HG02870 (cell line): Measurements from ENCODE around the gene TRIM6.
"Not testable (repeated sequence)": the region's sequence is repeated elsewhere in the genome, so short reads cannot be mapped to it uniquely, and the experiment has no call there.

Source experiments
- ATAC-seq: cut with Tn5 transposase; IDR thresholded peaks from one replicate; pipeline ENCODE4 v1.9.1; 2021; ENCODE audit warnings: mild to moderate bottlenecking, moderate library complexity; ENCODE audit not compliant: unreplicated experiment

Gene TRIM6

DNA sequence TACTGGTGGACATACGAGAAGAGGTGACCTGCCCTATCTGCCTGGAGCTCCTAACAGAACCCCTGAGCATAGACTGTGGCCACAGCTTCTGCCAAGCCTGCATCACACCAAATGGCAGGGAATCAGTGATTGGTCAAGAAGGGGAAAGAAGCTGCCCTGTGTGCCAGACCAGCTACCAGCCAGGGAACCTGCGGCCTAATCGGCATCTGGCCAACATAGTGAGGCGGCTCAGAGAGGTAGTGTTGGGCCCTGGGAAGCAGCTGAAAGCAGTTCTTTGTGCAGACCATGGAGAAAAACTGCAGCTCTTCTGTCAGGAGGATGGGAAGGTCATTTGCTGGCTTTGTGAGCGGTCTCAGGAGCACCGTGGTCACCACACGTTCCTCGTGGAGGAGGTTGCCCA, 6.9 kb downstream of the TRIM6 start:
- ATAC-seq = no peak

DNA sequence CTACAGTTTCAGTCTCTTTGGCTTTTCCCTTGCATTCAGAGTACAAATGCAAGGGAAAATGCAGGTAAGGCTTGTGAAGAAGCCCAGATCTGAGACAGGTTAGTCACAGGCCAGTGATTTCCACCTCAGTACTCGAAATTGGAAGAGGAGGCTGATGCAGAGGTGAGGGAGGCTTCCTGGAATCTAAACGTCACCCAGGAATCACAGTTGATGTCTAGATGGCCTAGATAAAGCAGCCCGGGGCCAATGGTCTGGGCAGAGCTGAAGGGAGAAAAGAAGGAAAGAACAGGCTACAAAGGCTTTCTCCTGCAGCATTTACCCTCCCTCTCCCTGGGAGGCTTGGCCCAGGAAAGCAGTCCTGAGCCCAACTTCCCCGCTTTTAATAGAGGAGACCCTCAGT, 8.5 kb downstream of the TRIM6 start:
- no peak for ATAC-seq

DNA sequence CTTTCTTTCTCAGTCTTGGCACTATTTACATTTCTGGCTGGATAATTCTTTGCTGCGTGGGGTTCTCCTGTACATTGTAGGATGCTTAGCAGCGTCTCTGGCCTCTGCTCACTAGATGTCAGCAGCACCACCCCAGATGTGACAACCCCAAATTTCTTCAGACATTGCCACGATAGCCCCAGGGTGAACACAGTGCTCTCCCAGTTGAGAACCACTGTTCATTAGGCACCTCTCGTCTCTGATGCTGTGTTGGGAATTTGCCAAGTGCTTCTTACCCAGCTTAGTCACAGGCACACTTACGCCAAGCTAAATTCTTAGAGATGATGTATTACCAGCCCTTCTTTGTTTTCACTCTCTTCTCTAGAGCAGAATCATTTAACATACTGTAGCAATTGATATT, 9.4 kb downstream of the TRIM6 start:
- ATAC-seq = no peak

DNA sequence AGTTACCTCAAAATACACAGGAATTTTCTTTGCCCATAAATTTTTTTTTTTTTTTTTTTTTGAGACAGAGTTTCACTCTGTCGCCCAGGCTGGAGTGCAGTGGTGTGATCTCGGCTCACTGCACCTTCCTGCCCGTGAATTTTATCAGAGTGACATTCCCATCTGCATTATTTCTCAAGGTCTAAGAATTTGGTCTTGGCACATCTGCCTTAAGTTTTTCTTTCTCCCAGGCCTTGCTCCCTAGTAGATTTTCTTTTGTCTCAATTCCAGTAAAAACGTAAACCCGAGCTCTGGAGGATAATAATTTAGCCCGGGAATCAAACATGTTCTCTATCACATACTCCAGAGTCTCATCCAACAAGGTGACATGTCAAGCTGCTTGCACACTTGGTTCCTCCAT, 12.4 kb downstream of the TRIM6 start:
- ATAC-seq = no peak

DNA sequence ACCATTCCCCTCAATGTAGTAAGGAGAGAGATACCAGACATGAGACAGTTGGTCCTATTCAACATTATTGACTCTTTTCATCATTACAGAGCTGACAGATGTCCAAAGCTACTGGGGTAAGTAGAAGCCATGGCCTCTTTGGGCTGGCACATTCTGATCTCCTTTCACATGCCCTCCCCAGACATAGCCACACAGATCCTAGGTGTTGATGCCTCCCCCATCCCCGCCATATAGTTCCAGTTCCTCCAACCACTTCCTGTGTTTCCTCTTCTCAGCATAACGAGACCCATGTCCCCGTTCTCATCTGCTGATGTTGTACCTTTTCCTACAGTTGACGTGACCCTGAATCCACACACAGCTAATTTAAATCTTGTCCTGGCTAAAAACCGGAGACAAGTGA, 14.0 kb downstream of the TRIM6 start:
- ATAC-seq = no peak

DNA sequence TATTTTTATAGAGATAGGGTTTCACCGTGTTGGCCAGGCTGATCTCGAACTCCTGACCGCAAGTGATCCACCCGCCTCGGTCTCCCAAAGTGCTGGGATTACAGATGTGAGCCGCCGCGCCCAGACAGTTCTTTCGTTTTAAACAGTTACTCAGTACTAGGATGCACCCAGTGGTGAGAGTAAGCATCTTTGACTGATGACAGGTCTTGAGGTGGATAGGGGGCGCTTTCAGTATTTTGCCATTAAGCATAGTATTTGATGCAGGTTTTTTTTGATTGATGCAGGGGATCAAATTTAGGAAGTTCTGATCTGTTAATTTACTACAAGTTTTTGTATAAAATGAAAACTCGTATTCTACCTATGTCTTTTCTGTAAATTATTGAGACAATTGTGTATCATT, 15.2 kb downstream of the TRIM6 start:
- ATAC-seq = no peak

DNA sequence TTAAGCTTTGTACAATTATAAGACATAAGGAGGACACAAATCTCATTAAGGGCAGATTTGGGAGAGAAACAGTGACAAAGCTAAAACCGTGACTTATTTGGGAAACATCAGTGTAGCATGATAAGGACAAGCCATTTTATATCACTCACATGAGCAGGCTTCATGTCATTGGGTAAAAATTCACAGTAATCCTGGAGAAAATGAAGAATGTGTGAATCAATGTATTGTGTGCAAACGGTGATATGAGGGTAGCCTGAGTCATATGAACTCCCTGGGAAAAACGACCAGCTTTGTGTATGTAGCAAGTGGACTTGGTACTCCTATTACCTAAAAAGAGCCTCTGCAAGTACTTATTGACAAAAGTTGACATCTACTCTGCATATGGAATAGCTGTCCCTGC, 22.4 kb downstream of the TRIM6 start:
- ATAC-seq = no peak

DNA sequence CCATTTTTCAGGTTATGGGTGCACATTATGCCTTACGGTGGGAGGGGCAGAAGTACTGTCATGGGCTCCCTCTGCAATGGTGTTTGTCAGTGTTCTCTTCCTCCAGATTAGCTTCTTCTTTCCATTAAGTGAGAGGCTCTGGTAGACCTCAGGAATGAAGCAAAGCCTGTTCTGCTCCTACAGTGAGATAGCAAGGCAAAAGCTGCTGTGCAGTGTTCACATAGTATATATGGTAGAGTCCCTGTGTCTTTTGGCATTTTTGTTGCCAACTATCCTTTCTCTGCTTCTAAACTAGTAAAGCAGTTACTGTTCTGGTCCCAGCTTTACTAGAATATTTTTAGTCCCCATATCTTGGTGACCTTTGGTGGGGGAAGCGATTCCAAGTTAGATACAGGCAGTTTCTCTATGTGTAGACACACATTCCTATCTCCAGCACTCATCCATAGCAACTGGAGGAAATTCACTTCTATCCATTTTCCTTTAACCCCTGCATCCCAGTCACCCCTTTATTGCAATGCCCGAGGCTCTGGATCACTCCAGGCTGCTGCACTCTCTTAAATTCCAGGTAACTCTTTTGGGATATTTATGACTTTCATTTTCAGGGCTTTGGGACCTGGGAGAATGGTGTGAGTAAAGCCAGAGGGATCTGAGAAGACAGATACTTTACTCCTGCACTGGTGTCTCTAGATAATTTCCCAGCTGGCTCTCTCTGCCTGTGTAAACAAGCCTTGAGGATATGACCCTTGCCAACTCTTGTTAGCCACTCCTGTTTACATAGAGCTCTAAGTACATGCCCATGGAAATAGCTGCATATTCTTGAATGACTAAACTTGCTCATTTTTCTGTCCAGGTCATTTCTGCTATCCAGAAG, 24.4 kb downstream of the TRIM6 start:
- no peak for ATAC-seq

DNA sequence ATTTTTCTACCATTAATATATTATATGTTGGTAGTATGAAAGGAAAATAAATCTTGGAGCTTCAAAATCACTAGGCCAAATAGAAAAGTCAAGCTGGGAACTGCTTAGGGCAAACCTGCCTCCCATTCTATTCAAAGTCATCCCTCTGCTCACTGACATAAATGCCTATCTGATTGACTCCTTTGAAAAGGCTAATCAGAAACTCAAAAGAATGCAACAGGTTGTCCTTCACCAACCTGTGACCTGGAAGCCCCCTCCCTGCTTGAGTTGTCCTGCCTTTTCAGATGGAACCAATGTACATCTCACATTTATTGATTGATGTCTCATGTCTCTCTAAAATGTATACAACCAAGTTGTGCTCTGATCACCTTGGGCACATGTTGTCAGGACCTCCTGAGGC, 25.1 kb downstream of the TRIM6 start:
- ATAC-seq = no peak

DNA sequence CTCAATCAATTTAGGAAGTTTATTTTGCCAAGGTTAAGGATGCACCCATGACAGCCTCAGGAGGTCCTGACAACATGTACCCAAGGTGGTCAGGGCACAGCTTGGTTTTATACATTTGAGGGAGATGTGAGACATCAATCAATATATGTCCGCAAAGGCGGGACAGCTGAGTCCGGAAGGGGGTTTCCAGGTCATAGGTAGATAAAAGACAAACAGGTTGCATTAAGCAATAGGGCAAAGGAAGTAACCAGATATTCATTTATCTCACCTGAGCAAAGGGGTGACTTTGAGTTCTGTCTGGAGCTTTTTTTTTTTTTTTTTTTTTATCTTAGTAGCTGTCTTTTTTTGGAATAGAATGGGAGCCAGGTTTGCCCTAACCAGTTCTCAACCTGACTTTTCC, 26.4 kb downstream of the TRIM6 start:
- no peak for ATAC-seq

DNA sequence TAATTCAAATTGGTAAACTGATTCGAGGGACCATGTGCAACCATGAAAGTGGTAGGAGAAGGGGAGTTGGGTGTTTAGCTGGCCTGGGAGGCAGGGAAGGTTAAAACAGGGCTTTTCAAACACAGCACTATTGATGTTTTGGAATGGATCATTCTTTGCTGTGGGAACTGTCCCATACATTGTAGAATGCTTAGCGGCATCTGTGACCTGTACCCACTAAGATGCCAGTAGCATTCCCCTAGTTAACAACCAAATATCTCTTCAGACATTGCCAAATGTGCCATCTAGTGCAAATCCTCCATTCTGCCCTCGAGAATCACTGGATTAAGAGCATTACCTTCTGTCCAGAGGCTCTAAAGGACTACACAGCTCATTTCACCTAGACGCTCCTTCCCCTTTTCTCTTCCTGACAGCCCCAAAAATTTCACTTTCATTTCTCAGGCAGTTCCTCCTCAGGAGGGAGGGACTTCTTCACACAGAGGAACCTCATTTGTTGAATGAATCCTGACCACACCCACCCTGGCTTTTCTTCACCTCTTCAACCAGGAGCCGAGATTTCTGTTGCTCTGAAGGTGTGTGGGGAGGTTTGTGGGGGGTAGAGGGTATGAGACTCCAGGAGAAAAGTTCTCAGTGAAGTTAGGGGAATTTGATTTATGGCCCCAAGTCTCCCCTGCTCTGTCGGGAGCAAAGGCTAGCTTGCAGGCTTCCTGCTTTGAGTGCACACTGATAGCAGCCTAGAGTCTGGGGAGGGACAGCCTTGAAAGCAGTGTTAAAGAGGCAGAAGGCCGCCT, 28.2 kb downstream of the TRIM6 start, which contains the start of gene TRIM34:
TRIM34 (plus strand) TSS at position 513 of the 791 bp plus-strand sequence. CDS start 7,331 bp downstream, outside the sequence.
- ATAC-seq = peak; percentile 96

DNA sequence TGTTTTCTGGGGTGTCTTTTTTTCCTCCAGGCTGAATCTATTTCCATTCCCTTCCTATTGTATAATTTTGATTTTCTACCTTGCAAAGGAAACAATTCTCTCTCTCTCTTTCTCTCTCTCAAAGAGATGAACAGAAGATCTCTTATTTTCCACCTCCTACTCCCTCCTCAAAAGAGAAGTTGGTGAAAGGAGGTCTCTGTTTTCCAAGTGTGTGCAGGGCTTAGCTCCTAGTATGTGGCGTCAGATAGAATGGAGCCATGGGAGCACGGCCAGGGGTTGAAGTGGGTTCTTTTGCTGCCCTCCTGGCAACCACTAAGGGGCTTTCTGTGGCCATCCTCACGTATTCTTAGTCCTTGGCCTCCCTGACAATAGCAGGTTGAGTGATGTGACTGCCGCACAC, 28.8 kb downstream of the TRIM6 start:
- no peak for ATAC-seq

DNA sequence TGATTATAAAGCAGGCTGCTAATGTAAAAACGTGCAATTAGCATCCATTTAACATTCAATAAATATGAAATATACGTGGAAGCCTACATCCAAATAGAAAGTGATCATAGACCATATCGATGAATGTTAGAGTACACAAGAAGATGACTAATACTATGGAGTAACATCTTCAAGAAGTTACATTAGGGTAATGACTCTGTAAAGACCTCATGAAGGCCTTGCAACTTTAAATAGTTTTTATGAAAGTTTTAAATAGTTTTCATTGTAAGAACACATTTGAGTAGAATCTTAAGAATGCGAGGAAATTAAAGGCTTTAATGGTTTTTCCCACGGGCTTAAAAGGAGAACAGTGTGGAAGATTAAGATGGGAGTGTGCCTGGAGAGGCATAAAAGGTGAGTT, 29.8 kb downstream of the TRIM6 start:
- no peak for ATAC-seq

DNA sequence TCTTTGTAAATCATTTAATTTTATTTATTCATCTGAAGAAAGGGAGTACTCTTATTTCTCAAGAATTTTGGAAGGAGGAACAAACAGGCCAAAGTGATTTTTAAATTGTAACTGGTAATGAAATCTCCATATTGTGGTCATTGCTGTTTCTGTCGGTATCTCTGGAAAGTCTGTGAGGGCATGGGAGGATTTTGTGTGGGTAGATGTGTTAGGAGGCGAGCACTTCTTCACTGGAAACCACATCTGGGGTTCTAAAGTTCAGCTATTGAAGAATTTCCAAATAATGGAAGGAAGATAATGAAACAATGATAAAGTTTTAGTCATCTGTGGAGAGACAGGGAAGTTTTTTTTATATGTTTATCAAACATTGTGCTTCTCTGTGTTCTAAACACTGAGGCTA, 35.0 kb downstream of the TRIM6 start:
- ATAC-seq = peak; percentile 13

DNA sequence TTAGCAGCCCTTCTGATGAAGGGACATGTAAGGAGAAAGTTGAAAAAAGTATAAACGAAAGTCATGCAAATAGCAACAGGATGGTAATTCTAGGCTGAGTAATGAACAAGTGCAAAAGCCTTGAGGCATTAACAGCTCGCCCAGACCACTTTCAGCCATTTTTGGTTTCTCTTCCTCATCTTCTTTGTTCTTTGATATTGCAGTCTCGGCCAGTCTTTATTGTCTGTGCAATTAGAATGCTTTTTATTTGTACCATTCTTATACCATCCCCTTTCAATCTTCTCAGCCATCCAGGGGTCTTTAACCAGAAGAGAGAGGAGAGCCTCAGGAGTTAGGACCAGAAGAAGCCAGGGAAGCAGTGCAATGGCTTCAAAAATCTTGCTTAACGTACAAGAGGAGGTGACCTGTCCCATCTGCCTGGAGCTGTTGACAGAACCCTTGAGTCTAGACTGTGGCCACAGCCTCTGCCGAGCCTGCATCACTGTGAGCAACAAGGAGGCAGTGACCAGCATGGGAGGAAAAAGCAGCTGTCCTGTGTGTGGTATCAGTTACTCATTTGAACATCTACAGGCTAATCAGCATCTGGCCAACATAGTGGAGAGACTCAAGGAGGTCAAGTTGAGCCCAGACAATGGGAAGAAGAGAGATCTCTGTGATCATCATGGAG, 35.7 kb downstream of the TRIM6 start:
- peak; percentile 93 for ATAC-seq

DNA sequence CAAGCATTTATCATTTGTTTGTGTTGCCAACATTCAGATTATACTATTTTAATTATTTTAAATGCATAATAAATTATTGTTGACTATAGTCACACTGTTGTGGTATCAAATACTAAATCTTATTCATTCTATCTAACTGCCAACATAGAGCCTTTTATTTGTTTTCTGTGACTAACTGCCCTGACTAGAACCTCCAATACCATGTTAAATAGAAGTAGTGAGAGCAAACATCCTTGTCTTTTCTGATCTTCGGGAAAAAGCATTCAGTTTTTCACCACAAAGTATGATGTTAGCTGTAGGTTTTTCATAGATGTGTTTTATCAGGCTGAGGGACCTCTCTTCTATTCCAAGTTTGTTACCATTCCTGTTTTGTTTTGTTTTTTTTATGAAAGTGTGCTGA, 43.5 kb downstream of the TRIM6 start:
- no peak for ATAC-seq

DNA sequence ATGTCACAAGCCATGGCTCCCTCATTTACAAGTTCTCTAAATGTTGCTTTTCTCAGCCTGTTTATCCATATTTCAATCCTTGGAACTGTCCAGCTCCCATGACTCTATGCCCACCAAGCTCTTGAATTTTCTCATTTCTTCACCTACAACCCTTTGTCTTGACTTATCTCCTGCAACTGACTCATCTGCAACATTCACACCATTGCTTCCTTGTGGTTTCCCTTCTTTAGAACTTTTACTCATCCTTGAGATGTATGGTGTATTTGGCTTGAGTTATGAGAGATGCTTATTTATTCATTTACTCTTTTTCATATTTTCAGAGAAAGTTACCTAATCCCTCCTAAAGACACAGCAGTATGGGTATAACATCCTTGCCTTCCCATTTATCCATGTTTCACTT, 47.1 kb downstream of the TRIM6 start:
- no peak for ATAC-seq

DNA sequence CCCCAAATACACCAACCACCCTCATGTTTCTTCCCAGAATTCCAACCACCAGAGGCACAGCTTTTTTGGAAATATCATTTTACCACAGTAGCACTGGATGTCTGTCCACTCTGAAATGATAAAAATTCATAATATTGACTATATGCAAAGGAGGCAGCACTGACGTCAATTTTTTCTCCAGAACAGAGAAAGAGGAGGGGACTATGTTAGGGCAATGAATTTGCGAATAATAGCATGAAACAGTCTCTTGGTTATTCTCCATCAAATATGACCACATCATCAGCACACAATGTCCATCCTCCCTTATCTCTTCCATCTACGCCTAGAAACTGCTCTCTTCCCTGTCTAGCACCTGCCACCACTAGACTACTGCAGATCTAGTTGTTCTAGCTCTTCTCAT, 49.7 kb downstream of the TRIM6 start:
- no peak for ATAC-seq

DNA sequence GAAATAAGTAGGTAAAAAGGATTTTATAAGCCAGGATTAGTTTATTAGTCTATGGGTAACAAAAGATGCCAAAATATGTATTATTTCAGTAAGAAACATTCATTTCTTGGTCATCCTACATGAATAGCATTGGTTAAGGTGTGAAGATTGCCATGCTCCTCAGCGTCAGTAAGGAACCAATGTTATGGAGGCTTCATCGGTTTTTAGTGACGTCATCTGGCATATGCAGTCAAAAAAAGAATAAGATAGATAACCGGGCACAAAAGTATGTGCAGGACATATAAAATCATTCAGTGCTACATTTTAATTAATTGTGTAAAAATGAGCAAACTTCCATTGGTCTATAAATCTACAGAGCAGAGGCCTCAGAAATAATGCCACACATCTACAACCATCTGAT, 59.0 kb downstream of the TRIM6 start:
- ATAC-seq = no peak

DNA sequence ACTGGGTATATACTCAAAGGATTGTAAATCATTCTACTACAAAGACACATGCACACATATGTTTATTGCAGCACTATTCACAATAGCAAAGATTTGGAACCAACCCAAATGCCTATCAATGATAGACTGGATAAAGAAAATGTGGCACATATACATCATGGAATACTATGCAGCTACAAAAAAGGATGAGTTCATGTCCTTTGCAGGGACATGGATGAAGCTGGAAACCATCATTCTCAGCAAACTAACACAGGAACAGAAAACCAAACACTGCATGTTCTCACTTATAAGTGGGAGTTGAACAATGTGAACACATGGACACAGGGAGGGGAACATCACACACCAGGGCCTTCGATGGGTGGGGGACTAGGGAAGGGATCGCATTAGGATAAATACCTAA, 60.5 kb downstream of the TRIM6 start:
- not testable (repeated sequence) for ATAC-seq

DNA sequence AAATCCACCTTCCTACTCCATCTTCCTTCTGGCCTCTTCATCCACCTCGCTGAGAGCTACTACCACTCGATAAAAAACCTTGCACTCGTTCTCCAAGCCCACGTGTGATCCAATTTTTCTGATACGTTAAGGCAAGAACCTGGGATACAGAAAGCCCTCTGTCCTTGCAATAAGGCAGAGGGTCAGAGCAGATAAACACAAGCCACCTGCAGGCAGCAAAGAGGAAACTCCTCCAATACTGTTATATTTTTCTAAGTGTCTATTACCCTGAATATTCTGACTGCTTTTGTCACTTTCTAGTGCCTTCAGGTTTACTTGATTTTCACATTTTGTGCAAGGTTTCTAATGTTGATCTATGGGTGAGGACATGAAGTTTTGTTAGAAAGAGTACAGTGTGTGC, 61.9 kb downstream of the TRIM6 start:
- ATAC-seq = no peak
